ACHN (cell line): Measurements from ENCODE around the gene PCDH9.

Source experiments
- DNase-seq: peaks from one replicate; pipeline ENCODE4 v3.0.0-alpha.2; 2015
- in situ Hi-C: cut with HindIII; loops from 2 replicates; pipeline ENCODE4 v1.10.0; 2017; ENCODE audit warnings: low sequenced_read_pairs, low pct_ligation_motif_present, low pct_unique_long_range_greater_than_20kb

The PCDH9 gene

DNA sequence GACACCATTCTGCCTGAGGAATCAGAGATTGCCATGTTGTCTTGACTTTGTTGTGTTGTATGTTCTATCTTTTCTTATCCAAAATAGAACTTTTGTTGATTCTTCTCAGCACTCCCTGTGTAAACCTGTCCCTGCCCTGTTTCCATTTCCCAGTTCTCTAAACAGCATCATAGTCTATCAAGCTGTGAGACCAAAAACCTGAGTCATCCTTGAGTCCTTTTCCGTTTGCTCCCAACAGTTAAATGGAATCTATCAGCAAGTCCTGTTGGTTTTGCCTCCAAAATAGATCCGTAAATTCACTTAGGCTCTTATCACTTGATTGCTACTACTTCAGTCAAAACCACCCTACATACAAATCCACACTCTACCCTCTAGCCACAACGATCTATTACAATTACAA, 667.1 kb downstream of the PCDH9 start:
- in situ Hi-C loops = no loop called here
- DNase-seq = no peak

- in situ Hi-C loops = no loop called here
- no peak for DNase-seq
Measured at GRCh38 chr13:66562054-66562453, 668.1 kb downstream of the PCDH9 start.

GRCh38 chr13:66560991-66561390, 669.1 kb downstream of the PCDH9 start:
- DNase-seq = no peak
- in situ Hi-C loops = no loop called here

GRCh38 chr13:66560189-66560588, 669.9 kb downstream of the PCDH9 start:
- in situ Hi-C loops = no loop called here
- no peak for DNase-seq

- in situ Hi-C loops = no loop called here
- no peak for DNase-seq
Measured at GRCh38 chr13:66559093-66559492, 671.0 kb downstream of the PCDH9 start.

DNA sequence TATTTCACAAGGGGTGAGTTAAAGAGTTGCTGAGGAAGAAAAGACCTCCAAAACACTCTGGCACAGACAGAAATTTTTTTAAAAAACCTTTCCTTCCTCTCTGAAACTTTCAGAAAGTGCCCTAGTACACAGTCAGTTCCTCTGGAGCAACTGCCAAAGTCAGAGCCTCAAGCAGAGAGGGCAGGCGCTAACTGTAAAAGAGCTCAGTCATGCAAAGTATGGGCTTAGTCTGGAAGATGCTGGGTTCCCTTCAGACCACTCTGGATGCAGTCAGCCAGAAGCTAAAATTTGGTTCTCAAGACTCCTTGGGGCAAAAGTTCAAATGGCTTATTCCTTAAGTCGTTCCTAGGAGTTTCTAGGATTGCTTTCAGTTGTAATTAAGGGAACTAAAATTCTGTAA, 671.6 kb downstream of the PCDH9 start:
- in situ Hi-C loops = no loop called here
- no peak for DNase-seq

GRCh38 chr13:66557357-66557756, 672.8 kb downstream of the PCDH9 start:
- in situ Hi-C loops = no loop called here
- DNase-seq = no peak

DNA sequence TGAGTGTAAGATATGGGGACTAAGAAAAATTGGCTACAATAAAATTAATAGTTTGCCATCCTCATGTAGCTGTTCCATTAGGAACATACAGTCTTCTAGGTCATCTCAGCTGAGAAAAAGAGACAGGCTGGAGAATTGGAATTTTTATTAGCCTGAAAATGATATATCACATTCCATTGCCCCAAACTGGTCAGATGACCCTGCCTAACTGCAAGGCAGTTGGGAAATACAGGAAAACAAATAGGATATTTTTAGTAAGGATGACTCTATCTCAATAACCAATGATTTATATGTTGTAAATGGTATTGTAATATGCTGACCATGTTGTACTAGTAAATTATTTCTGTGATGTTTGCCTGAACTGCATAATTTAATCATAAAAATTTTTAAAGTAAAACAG, 673.8 kb downstream of the PCDH9 start:
- in situ Hi-C loops = no loop called here
- no peak for DNase-seq

DNA sequence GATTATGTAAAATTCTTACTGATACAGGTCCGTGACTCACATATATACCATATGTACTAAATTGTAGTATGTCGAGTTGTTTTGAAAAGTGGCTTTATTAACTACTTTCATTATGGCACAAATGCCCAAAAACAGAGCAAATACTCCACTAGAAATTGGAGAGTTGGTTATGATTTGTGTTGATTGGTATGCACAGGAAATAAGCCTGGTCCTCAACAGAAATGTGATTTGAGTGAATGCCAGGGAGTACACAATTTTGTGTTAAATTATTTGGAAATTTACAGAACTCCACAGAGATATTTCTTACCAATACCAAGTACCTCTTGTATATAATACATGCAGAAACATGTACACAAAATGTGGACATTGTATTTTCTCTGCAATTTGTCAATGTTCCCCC, 676.7 kb downstream of the PCDH9 start:
- DNase-seq = no peak
- in situ Hi-C loops = no loop called here

- in situ Hi-C loops = no loop called here
- DNase-seq = no peak
Measured at GRCh38 chr13:66551128-66551527, 679.0 kb downstream of the PCDH9 start.

DNA sequence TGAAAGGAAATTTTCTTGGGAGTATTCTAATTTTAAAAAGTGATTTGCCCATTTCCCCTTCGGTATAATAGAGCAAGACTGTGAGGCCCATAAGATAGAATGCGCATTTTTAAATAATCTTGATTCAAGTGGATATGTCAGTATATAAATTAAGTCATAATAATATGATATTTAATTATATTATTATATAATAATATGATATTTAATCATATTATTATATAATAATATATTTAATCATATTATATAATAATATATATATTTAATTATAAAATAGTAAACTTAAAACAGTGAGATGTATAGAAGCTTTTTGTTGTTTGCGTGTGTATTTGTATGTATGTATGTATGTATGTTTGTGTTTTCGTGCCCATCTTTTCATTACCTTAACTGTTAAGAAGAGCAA, 682.5 kb downstream of the PCDH9 start:
- in situ Hi-C loops = no loop called here
- DNase-seq = no peak

DNA sequence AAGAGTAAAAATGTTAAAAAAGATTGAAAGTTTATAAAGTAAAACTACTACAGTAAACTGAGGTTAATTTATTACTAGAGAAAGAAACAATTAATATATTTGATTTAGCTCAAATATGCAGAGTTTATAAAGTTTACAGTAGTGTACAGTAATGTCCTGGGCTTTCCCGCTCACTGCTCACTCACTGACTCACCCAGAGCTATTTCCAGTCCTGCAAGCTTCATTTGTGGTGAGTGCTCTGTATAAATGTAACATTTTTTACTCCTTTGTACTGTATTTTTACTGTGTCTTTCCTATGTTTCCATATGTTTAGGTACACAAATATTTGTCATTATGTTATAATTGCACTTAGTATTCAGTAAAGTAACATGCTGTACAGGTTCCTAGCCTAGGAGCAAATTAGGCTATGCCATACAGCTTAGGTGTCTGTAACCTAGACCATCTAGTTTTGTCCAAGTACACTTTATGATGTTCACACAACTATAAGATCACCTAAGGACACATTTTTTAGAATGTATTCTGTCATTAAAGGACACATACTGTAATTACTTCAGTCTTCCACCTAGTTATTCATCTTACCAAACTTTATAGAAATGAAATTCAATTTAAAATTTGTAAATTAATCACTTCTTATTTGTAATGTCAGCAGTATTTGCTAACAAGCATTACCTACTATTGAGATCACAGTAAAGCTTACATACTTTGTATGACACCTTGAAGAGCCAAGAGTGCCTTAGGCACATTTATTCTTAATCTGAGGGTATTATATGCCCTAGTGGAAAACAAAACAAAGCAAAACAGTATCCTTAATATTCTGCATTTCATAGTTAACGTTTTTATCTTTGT, 683.4 kb downstream of the PCDH9 start:
- in situ Hi-C loops = no loop called here
- no peak for DNase-seq

- DNase-seq = no peak
- in situ Hi-C loops = no loop called here
Measured at GRCh38 chr13:66543780-66544179, 686.4 kb downstream of the PCDH9 start.

DNA sequence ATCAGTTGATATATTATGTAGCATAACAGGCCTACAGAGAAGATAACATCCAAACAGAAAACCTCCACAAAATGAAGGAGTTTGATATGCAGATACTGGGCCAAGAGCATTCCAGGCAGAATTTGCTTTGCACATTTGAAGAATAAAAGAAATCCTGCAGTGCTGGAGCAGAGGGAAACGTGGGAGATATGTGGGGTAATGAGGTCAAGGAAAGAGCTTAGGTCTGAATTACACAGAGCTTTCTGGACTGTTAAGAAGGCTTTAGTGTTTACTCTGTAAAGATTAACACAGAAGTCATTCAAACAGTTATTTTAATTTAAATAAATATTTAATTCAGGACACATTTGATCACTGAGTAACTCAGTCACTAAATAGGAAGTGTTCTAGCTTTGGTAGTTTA, 692.7 kb downstream of the PCDH9 start:
- in situ Hi-C loops = no loop called here
- DNase-seq = no peak

DNA sequence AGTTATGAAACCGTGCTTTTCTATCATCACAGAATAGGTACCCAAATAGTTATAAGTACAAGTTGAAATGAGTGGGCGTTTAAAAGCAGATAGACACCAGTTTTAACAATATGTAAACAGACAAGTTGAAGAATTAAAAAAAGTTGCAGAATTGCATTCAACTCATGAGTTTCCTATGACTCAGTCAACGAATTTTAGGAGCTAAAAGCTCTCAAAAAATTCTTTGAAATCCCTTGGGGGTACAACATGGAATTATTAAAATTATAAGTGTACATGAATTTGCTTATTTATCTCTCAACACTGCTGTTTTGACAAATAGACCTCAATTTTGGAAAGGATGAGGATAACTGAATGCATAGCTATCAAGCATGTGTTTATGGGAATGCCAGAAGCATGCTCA, 693.4 kb downstream of the PCDH9 start:
- in situ Hi-C loops = no loop called here
- DNase-seq = no peak

DNA sequence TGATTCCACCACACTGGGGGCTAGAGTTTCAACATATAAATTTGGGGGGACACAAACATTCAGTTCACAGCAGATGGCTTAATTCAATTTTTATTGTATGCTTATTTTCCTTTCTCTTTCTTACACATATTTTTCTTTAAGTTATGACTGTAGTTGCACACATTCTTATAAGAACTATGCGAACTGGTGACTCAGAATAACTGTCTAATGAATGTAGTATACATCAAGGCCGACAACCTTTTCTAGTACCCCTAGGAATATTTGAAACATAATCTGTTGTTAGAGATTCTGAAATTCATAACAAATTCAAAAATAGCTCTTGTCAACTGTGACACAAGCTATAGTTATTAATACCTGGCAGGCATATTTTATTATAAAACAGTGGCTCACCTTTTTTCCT, 695.6 kb downstream of the PCDH9 start:
- no peak for DNase-seq
- in situ Hi-C loops = no loop called here

GRCh38 chr13:66532845-66533244, 697.3 kb downstream of the PCDH9 start:
- DNase-seq = no peak
- in situ Hi-C loops = no loop called here

DNA sequence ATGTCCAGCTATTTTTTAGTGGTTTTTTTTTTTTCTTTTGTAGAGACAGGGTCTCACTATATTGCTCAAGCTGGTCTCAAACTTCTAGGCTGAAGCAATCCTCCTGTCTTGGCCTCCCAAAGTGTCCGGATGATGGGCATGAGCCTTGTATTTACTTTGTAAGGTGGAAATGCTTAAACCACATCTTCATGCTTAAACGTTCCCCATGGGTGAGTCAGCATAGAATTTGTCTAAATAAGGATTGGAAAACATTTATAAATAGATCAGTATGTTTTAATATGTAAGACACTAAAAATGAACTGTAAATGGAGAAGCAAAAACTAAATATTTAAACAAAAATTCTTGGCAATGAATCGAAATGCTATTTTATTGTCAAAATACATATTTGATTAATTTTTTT, 698.0 kb downstream of the PCDH9 start:
- in situ Hi-C loops = no loop called here
- no peak for DNase-seq

DNA sequence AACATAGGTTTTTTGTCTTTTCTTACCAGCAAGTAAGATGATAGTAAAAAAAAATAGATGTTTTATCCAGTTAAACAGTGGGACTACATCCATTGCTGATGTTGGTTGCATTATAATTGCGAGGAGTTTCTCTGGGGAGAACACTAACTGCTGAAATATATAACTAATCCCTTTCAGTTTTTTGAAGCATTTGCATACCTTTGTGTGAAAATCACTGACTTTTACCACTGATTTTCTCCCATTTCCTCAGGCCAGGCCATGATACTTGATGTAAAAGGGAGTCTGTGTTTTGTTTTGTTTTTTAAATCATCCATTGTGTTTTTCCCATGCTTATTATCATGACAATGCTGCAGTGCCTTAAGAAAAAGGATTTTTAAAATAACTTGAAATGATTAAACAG, 699.5 kb downstream of the PCDH9 start:
- DNase-seq = no peak
- in situ Hi-C loops = no loop called here

DNA sequence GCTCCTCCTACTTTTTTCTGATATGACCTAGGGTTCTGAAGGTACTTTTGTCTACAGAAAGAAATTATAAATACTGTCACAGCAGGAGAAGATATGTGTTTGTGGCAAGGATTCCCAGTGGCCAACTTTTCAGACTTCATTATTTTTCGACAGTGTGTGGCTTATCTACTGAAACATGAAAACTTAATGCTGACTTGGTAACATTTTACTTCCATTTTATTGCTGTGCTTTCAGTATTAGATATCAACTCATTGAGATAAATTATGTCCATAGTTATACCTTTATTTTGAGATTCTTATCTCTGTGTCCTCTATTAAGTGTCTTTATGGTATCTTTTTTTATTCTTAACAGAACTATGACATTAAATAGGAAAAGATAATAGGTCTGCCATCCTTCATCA, 700.0 kb downstream of the PCDH9 start:
- in situ Hi-C loops = no loop called here
- DNase-seq = no peak
